ENCODE measurements around the gene PLEKHH3.
A peak's percentile ranks its signal among the peaks of the same experiment; 100 is the strongest.

Gene PLEKHH3

DNA sequence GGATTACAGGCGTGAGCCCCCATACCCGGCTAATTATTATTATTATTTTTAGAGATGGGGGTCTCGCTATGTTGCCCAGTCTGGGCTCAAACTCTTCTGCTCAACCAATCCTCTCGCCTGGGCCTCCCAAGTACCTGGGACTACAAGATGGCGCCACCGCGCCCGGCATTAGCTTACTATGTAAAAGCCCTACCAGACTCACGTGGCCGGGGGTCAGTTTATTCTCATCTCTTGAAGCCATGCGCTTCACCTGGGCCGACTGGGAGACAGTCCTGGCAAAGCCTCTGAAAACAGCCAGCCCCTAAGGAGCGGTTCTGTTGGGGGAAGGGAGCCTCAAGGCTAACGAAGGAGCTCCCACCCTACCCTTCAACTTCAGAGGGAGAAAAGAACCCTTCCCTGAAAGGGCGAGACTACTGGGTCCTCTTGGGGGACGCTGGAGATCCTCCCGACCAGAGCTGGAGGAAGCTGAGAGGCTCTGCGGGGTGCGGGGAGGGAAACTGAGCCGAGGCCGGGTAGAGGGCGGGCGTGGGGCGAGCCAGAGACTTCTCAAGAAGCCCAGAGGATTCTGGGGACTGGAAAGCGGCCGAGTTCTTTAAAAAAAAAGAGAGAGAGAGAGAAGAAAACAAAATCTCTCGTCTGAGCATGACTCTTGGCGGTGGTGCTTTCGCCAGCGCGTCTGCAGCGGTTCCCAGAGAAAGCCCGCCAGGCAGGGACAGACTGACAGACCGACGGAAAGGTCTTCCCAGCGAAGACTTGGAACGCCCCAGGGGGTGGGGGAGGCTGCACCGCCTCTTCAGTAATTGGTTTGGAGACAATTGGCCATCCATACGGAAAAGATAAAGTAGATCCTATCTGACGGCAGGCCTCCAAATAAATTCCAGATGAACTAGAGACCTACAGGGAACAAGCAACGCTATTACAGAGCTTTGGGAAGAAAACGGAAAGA lies 23.3 kb downstream of the PLEKHH3 start:
- H3K27me3 ChIP-seq (ENCODE audit: insufficient read depth, low read depth): no peaks in the 10 kb centered on the region
- no peak overlapping the region for H3K27ac ChIP-seq
- H2AFZ ChIP-seq (ENCODE audit: low read depth): no peak overlapping the region

DNA sequence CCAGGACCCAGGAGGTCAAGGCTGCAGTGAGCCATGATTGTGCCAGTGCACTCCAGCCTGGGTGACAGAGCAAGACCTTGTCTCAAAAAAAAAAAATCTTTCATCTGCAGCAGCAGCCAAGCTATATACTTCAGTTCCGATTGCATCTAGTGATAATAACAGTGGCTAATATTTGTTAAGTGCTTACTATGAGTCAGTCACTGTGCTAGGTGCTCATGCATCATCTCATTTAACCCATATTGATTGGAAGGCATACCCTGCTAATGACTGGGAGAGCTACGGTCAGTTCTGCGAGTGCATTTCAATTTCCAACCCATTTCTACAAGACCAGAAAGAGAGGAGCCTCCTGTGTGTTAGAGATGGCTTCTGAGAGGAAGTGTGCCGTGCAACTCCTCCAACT lies 25.4 kb downstream of the PLEKHH3 start:
- peaks cover 35% of the 10 kb centered on the region for H3K4me1 ChIP-seq (ENCODE audit: low read depth, poor library complexity, severe bottlenecking)
- no peak overlapping the region for H2AFZ ChIP-seq (ENCODE audit: low read depth)
- no peak overlapping the region for H3K27ac ChIP-seq
- H4K20me1 ChIP-seq (ENCODE audit: insufficient read depth): no peaks in the 10 kb centered on the region
- H3K4me2 ChIP-seq: no peak overlapping the region
- no peaks in the 10 kb centered on the region for H3K36me3 ChIP-seq (ENCODE audit: insufficient read depth)
- no peak overlapping the region for H3K4me3 ChIP-seq (IDR thresholded peaks at IDR 0.05; ENCODE audit: insufficient read depth, low read depth, low read length)
- H3K79me2 ChIP-seq (ENCODE audit: insufficient read depth, low read depth): no peaks in the 10 kb centered on the region
- H3K9ac ChIP-seq: no peak overlapping the region
- TF ChIP-seq CTCF (conservative IDR thresholded peaks at IDR 0.05; ENCODE audit: low read depth, low read length): no peak
- H3K27me3 ChIP-seq (ENCODE audit: insufficient read depth, low read depth): no peaks in the 10 kb centered on the region

More for the DNA sequence above, 23.3 kb downstream of the PLEKHH3 start:
- TF ChIP-seq CTCF (conservative IDR thresholded peaks at IDR 0.05; ENCODE audit: low read depth, low read length): no peak
- no peak overlapping the region for H3K9ac ChIP-seq
- no peaks in the 10 kb centered on the region for H4K20me1 ChIP-seq (ENCODE audit: insufficient read depth)
- no peaks in the 10 kb centered on the region for H3K79me2 ChIP-seq (ENCODE audit: insufficient read depth, low read depth)
- H3K4me3 ChIP-seq (IDR thresholded peaks at IDR 0.05; ENCODE audit: insufficient read depth, low read depth, low read length): no peak overlapping the region
- no peak overlapping the region for H3K4me2 ChIP-seq
- peaks cover 33% of the 10 kb centered on the region for H3K4me1 ChIP-seq (ENCODE audit: low read depth, poor library complexity, severe bottlenecking)
- H3K36me3 ChIP-seq (ENCODE audit: insufficient read depth): no peaks in the 10 kb centered on the region

DNA sequence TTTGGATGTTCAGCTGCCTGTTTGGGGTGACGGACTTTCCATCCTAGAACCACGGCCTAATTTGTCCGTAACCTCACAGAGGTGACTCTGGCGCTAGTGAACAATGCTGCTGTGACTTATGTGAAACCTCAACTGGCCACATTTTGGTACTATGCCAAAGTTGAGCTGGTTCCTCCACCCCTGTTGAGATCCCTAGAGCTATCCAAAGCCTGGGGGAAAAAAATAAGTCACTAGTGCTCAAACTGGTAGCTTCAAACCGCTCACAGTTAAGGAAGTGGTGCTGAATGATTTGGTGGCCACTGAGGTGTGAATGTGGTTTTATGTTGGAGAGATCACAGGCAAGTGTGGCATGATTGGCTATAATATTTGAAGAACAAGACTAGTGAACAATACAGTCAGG lies 29.0 kb downstream of the PLEKHH3 start:
- no peak for TF ChIP-seq CTCF (conservative IDR thresholded peaks at IDR 0.05; ENCODE audit: low read depth, low read length)
- H3K9ac ChIP-seq: no peak overlapping the region
- no peaks in the 10 kb centered on the region for H3K79me2 ChIP-seq (ENCODE audit: insufficient read depth, low read depth)
- H3K36me3 ChIP-seq (ENCODE audit: insufficient read depth): no peaks in the 10 kb centered on the region
- H3K4me1 ChIP-seq (ENCODE audit: low read depth, poor library complexity, severe bottlenecking): peaks cover 24% of the 10 kb centered on the region
- H2AFZ ChIP-seq (ENCODE audit: low read depth): 0 out of 2 replicates have a peak overlapping the region, but pooled peaks have one; percentile 12
- H3K27ac ChIP-seq: peak overlapping the region; percentile 21; the same call in 1 of the 2 replicates
- peak overlapping the region; percentile 55 for H3K4me2 ChIP-seq
- H3K4me3 ChIP-seq (IDR thresholded peaks at IDR 0.05; ENCODE audit: insufficient read depth, low read depth, low read length): no peak overlapping the region
- H3K27me3 ChIP-seq (ENCODE audit: insufficient read depth, low read depth): no peaks in the 10 kb centered on the region
- H4K20me1 ChIP-seq (ENCODE audit: insufficient read depth): no peaks in the 10 kb centered on the region

- Histone ChIP-seq H3K9ac (no peak overlapping the region), H2AFZ (ENCODE audit: low read depth) (no peak overlapping the region), H3K27me3 (ENCODE audit: insufficient read depth, low read depth) (no peaks in the 10 kb centered on the region), H3K36me3 (ENCODE audit: insufficient read depth) (no peaks in the 10 kb centered on the region), H3K4me2 (no peak overlapping the region), H3K4me1 (ENCODE audit: low read depth, poor library complexity, severe bottlenecking) (peaks cover 12% of the 10 kb centered on the region), H3K79me2 (ENCODE audit: insufficient read depth, low read depth) (no peaks in the 10 kb centered on the region), H3K4me3 (IDR thresholded peaks at IDR 0.05; ENCODE audit: insufficient read depth, low read depth, low read length) (no peak overlapping the region), H3K27ac (no peak overlapping the region), H4K20me1 (ENCODE audit: insufficient read depth) (no peaks in the 10 kb centered on the region)
- no peak for TF ChIP-seq CTCF (conservative IDR thresholded peaks at IDR 0.05; ENCODE audit: low read depth, low read length)
Observed at GRCh38 chr17:42642336-42642735, 34.5 kb downstream of the PLEKHH3 start.

Measured in KMS-11 (cell line).